AG08396 (cell line): ENCODE measurements around the gene NSUN6.

Experiments used
- DNase-seq: peaks from one replicate; pipeline ENCODE4 v3.0.0; 2012; ENCODE audit warnings: low spot score, mixed read lengths

NSUN6 gene

GRCh38 chr10:18500576-18500975, 150.8 kb downstream of the NSUN6 start:
- no peak for DNase-seq

- no peak for DNase-seq
Observed at GRCh38 chr10:18498998-18499397, 152.4 kb downstream of the NSUN6 start.

DNA sequence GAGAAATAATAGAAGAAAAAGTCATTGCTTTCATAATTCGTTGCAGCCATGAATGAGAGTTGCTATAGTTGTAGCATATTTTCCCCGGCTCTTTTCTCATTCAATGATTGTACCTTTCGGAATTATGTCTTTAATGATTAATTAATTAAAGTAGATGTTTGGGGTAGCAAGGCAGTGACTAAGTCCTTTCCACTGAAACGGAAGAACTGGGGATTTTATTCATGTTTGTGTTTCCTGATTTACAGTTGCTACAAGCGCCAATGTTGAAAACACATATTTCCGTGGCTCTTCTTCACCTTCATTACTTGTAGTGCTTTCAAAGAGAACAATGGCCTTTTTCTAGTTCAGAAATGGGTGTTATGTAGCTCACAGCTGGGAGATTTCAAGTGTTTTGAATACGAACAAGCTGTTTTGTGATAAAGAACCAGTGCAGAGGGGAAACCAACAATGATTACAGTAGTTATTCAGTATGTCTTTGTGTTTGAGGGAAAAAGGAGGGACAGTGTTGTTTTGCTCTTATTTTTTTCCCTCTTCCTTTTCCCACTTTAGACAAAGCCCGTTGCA, 153.5 kb downstream of the NSUN6 start:
- no peak for DNase-seq
